Stomach (tissue), 4 donors: ENCODE measurements around the gene ZNF641.

ENCODE experiments used
- CTCF ChIP-seq, 7 experiments: fragments of 450-650 bp in 4 of 7; fragments of 200-600 bp in 3 of 7; sonication (generic) in 3 of 7; IDR thresholded peaks; one replicate each; pipeline ENCODE4 v1.5.1; 2016 to 2019; ENCODE audit warnings: antibody characterized with exemption in 7 of 7, control low read depth in 2 of 7, mild to moderate bottlenecking in 1 of 7
- EP300 ChIP-seq: sonication (generic); formaldehyde crosslinking; IDR thresholded peaks from one replicate; pipeline ENCODE4 v1.6.1; 2017; ENCODE audit warnings: antibody characterized with exemption

- no peak for TF ChIP-seq CTCF (IDR thresholded peaks at IDR 0.05)
- TF ChIP-seq EP300, result no peak
Measured at GRCh38 chr12:48366131-48366530, 15.4 kb upstream of the ZNF641 start.
